Neural progenitor cell (in vitro differentiated cells): ENCODE results near the gene RSPH9. TPM values are rescaled to one million over a fixed set of nuclear protein-coding genes. Genes with fewer than 3 reads are reported as not detected.

Source experiments
- DNase-seq: peaks from one replicate; pipeline ENCODE4 v3.0.0-alpha.2; 2016; ENCODE audit warnings: low spot score
- H2AFZ ChIP-seq: fragments of 200-600 bp; sonication (generic); replicated peaks from 2 replicates; pipeline ENCODE4 v1.6.1; 2016; ENCODE audit warnings: antibody characterized with exemption
- H3F3A ChIP-seq: fragments of 200-600 bp; sonication (generic); 2 replicates; pipeline ENCODE4 v1.6.1; 2016; ENCODE audit warnings: antibody characterized with exemption, low read depth
- H3K27ac ChIP-seq: fragments of 200-600 bp; sonication (generic); 2 replicates; pipeline ENCODE4 v1.5.1; 2016; ENCODE audit warnings: mild to moderate bottlenecking
- H3K27me3 ChIP-seq: fragments of 200-600 bp; sonication (generic); 2 replicates; pipeline ENCODE4 v1.6.1; 2016; ENCODE audit warnings: mild to moderate bottlenecking, moderate library complexity
- H3K36me3 ChIP-seq: fragments of 200-600 bp; sonication (generic); 2 replicates; pipeline ENCODE4 v1.5.1; 2016
- H3K4me1 ChIP-seq: fragments of 200-600 bp; sonication (generic); 2 replicates; pipeline ENCODE4 v1.6.1; 2016; ENCODE audit warnings: mixed run types
- H3K4me2 ChIP-seq: fragments of 200-600 bp; sonication (generic); 2 replicates; pipeline ENCODE4 v1.6.1; 2016
- H3K4me3 ChIP-seq: fragments of 200-600 bp; sonication (generic); 2 replicates; pipeline ENCODE4 v1.5.1; 2016
- H3K79me2 ChIP-seq: fragments of 200-600 bp; sonication (generic); 2 replicates; pipeline ENCODE4 v1.6.1; 2016; ENCODE audit warnings: low read depth
- H3K9ac ChIP-seq: fragments of 200-600 bp; sonication (generic); 2 replicates; pipeline ENCODE4 v1.6.1; 2016
- H3K9me3 ChIP-seq: fragments of 200-600 bp; sonication (generic); 2 replicates; pipeline ENCODE4 v1.5.1; 2016; ENCODE audit warnings: low read depth
- H4K20me1 ChIP-seq: fragments of 200-600 bp; sonication (generic); 2 replicates; pipeline ENCODE4 v1.6.1; 2016; ENCODE audit warnings: low read depth
- H3K27ac Mint-ChIP-seq: 3 replicates; pipeline ENCODE4 v1.8.0; 2021; ENCODE audit warnings: mixed read lengths
- H3K27me3 Mint-ChIP-seq: 2 replicates; pipeline ENCODE4 v1.8.0; 2022; ENCODE audit warnings: low read depth, mild to moderate bottlenecking, inconsistent platforms, moderate library complexity, mixed read lengths; ENCODE audit not compliant: insufficient read depth
- H3K36me3 Mint-ChIP-seq: 3 replicates; pipeline ENCODE4 v1.8.0; 2021; ENCODE audit warnings: mixed read lengths
- H3K4me1 Mint-ChIP-seq: 3 replicates; pipeline ENCODE4 v1.8.0; 2021; ENCODE audit warnings: mixed read lengths
- H3K4me3 Mint-ChIP-seq: 3 replicates; pipeline ENCODE4 v1.8.0; 2021; ENCODE audit warnings: mild to moderate bottlenecking, moderate library complexity, mixed read lengths
- H3K9me3 Mint-ChIP-seq: 3 replicates; pipeline ENCODE4 v1.8.0; 2020; ENCODE audit warnings: mixed read lengths
- EZH2 ChIP-seq: fragments of 200-600 bp; sonication (generic); IDR thresholded peaks from 2 replicates; pipeline ENCODE4 v1.6.1; 2017; ENCODE audit warnings: antibody characterized with exemption, mild to moderate bottlenecking, moderate library complexity
- EZH2phosphoT487 ChIP-seq: fragments of 200-600 bp; sonication (generic); IDR thresholded peaks from 2 replicates; pipeline ENCODE4 v1.6.1; 2017; ENCODE audit warnings: antibody characterized with exemption
- total RNA-seq: library from RNA; depleted of rRNA; stranded (reverse); fragments of >200 nt; gene quantifications from 2 replicates; pipeline ENCODE4 v1.2.3, GENCODE V29; 2015; ENCODE audit warnings: low replicate concordance
- TF ChIP-seq, protein P1 (sequence below): fragments of 200-600 bp; sonication (generic); IDR thresholded peaks from 2 replicates; pipeline ENCODE4 v1.5.1; 2017; ENCODE audit warnings: antibody characterized with exemption, mild to moderate bottlenecking

Gene RSPH9
- total RNA-seq, 1 donor from 2014 or later = 0.47 TPM

DNA sequence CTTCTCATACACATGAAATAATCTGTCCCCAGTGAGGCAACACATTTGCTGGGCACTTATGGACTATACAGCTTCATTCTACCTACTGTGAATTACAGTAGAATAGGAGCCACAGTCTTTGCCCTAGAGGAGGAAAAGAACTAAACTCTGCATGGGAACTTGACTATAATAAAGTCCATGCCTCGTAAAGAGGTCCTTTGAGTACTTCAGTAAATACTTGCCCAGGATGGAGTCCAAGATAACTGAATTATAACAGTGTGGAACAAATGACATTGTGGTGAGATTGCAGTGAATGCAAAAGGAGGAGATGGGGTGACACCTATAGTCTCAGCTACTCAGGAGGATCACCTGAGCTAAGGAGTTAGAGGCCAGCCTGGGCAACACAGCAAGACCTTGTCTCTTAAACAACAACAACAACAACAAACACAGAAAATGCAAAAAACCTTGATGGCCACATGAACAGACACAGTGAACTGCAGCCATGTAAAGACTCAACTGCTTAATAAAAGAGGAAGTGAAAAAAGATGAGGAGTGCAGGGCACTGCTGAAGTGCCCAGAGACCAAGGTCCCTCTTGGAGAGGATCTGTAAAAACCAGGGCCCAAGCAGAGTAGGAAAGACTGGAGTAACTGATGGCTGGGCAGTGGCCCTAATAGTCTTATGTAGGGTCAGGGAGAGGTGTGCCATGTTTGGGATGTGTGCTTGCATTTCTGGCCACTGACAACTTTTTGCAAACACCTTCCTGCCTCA lies 39.0 kb downstream of the RSPH9 start:
- Mint-ChIP-seq H3K9me3 (no peaks in the 10 kb centered on the region), H3K4me1 (peaks cover 22% of the 10 kb centered on the region), H3K27me3 (peaks cover 2% of the 10 kb centered on the region), H3K27ac (no peak overlapping the region), H3K36me3 (peaks cover 11% of the 10 kb centered on the region), H3K4me3 (no peak overlapping the region)
- Histone ChIP-seq H2AFZ (no peak overlapping the region), H3K4me2 (no peak overlapping the region), H3K27ac (no peak overlapping the region), H3K79me2 (peaks cover 79% of the 10 kb centered on the region), H3K4me1 (peaks cover 12% of the 10 kb centered on the region), H3K9ac (peak overlapping the region; percentile 25), H4K20me1 (peaks cover 62% of the 10 kb centered on the region), H3K27me3 (no peaks in the 10 kb centered on the region), H3F3A (peaks cover 9% of the 10 kb centered on the region), H3K9me3 (no peaks in the 10 kb centered on the region), H3K36me3 (no peaks in the 10 kb centered on the region), H3K4me3 (no peak overlapping the region)
- TF ChIP-seq EZH2phosphoT487 = no peak
- no peak for TF ChIP-seq EZH2
- TF ChIP-seq, protein P1, sequence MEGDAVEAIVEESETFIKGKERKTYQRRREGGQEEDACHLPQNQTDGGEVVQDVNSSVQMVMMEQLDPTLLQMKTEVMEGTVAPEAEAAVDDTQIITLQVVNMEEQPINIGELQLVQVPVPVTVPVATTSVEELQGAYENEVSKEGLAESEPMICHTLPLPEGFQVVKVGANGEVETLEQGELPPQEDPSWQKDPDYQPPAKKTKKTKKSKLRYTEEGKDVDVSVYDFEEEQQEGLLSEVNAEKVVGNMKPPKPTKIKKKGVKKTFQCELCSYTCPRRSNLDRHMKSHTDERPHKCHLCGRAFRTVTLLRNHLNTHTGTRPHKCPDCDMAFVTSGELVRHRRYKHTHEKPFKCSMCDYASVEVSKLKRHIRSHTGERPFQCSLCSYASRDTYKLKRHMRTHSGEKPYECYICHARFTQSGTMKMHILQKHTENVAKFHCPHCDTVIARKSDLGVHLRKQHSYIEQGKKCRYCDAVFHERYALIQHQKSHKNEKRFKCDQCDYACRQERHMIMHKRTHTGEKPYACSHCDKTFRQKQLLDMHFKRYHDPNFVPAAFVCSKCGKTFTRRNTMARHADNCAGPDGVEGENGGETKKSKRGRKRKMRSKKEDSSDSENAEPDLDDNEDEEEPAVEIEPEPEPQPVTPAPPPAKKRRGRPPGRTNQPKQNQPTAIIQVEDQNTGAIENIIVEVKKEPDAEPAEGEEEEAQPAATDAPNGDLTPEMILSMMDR = no peak
- no peak for DNase-seq

DNA sequence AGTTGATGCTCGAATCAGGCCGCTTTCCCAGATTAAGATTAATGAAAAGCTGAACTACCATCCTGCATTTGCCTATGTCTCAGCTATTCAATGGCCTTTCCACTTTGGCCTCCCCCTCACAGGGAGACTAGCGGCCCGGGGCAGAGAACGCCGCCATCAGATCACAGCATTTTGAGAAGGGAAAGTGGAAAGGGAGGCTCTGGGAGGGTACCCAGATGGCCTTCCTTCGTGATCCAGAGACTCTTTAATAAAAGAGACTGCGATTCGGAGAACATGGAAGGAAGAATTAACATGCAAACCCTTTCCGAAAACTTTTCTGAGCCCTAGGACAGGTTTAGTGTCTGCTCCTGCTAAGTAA lies 42.2 kb downstream of the RSPH9 start:
- Histone ChIP-seq H3K9me3 (no peaks in the 10 kb centered on the region), H3K27ac (no peak overlapping the region), H3K79me2 (peaks cover 56% of the 10 kb centered on the region), H2AFZ (peak overlapping the region; percentile 94), H3F3A (peaks cover 13% of the 10 kb centered on the region), H3K4me1 (peaks cover 12% of the 10 kb centered on the region), H3K36me3 (no peaks in the 10 kb centered on the region), H3K4me3 (peak overlapping the region; percentile 95), H3K4me2 (peak overlapping the region; percentile 77), H3K9ac (peak overlapping the region; percentile 87), H4K20me1 (peaks cover 42% of the 10 kb centered on the region), H3K27me3 (no peaks in the 10 kb centered on the region)
- Mint-ChIP-seq H3K27me3 (peaks cover 1% of the 10 kb centered on the region), H3K36me3 (peaks cover 3% of the 10 kb centered on the region), H3K9me3 (no peaks in the 10 kb centered on the region), H3K4me3 (peak overlapping the region; percentile 97), H3K27ac (peak overlapping the region; percentile 53), H3K4me1 (peaks cover 20% of the 10 kb centered on the region)
- no peak for DNase-seq
- TF ChIP-seq EZH2phosphoT487 = no peak
- TF ChIP-seq EZH2 = no peak
- TF ChIP-seq, protein P1 = no peak

DNA sequence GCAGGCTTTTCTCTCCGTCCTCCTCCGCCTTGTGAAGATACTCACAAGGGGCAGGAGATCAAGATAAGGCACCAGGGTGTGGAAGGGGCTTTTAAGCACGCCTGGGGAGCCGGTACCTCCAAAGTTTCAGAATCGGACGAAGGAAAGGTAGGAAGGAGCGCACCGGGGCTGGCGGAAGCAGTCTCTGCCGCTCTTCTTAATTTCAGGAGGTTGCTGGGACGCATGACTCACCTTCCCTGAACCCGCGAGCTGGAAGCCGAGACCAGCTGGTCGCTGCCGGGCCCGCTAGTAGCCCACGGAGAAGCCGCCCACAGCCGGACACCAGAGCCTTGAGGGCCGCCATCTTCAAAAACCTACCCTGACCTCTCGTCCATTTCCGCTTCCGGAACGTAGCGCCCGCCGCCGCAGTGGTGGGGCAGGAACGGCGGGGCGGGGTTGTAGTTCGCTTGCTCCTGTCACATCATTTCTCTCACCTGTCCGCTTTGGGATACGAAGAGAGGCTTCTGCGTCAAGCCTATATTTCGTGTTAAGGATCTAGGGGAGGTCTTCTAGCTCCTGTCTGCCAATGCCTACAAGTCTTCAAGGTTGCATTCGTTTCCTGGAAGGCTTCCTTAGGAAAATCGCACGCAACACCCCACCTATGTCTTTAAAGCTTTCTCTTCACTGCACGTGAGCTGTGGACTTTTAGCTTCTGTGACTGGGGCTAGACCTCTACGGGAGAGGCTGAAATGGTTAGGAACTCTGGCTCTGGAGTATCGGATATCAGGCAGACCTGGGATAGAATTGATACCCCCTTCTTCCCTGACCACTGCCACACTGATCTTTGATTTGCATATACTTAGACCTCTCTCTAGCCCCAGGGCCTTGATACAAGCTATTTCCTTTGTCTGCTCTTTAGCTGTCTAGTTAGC lies 42.9 kb downstream of the RSPH9 start, which contains the start of gene MRPS18A:
Gene MRPS18A, minus strand, starts transcription at position 355 of the 911 bp plus-strand sequence. Its CDS starts 12 bp downstream, at position 343.
- TF ChIP-seq EZH2 = peak; percentile 42
- no peak for TF ChIP-seq EZH2phosphoT487
- Histone ChIP-seq H2AFZ (peak within 1 kb of the TSS; percentile 94), H3K4me2 (peak within 1 kb of the TSS; percentile 77), H3K79me2 (peaks cover 49% of the 10 kb centered on the region), H3K4me1 (peaks cover 12% of the 10 kb centered on the region), H3K9me3 (no peaks in the 10 kb centered on the region), H3F3A (peaks cover 13% of the 10 kb centered on the region), H3K9ac (peak within 1 kb of the TSS; percentile 87), H4K20me1 (peaks cover 35% of the 10 kb centered on the region), H3K4me3 (peak within 1 kb of the TSS; percentile 95), H3K27me3 (no peaks in the 10 kb centered on the region), H3K36me3 (no peaks in the 10 kb centered on the region), H3K27ac (no peak within 1 kb of the TSS)
- peaks cover 20% of the 10 kb centered on the region for H3K4me1 Mint-ChIP-seq
- no peaks in the 10 kb centered on the region for H3K36me3 Mint-ChIP-seq
- no peaks in the 10 kb centered on the region for H3K9me3 Mint-ChIP-seq
- DNase-seq = peak; percentile 82
- peaks cover 4% of the 10 kb centered on the region for H3K27me3 Mint-ChIP-seq
- peak within 1 kb of the TSS; percentile 69 for H3K27ac Mint-ChIP-seq
- peak within 1 kb of the TSS; percentile 97 for H3K4me3 Mint-ChIP-seq
